Measurements from ENCODE around the gene NEDD9. TPM values are rescaled to one million over a fixed set of nuclear protein-coding genes. Genes with fewer than 3 reads are reported as not detected.

NEDD9 gene
- total and polyA plus RNA-seq, 2 donors (not counting 1 experiment from before 2014, with no cell fraction given), result 33.7 to 35.2 TPM

GRCh38 chr6:11185204-11185842 lies 47.1 kb downstream of the NEDD9 start:
- Histone ChIP-seq H3K36me3 (ENCODE audit: control insufficient read depth, insufficient read depth, low read length) (peaks cover 12% of the 10 kb centered on the region), H3K79me2 (ENCODE audit: control insufficient read depth, insufficient read depth, low read length) (no peaks in the 10 kb centered on the region), H3K4me2 (ENCODE audit: extremely low read depth, insufficient read depth, low read length) (no peak overlapping the region), H3K9ac (ENCODE audit: insufficient read depth, low read length) (no peak overlapping the region), H4K20me1 (ENCODE audit: control insufficient read depth, extremely low read depth, insufficient read depth, low read length) (no peaks in the 10 kb centered on the region), H3K27ac (ENCODE audit: insufficient read depth, low read length) (no peak overlapping the region), H3K9me3 (ENCODE audit: control insufficient read depth, insufficient read depth, low read depth, low read length) (no peaks in the 10 kb centered on the region), H3K4me1 (ENCODE audit: control insufficient read depth, extremely low read depth, insufficient read depth, low read length) (no peaks in the 10 kb centered on the region), H3K27me3 (ENCODE audit: control insufficient read depth, insufficient read depth, low read length) (no peaks in the 10 kb centered on the region), H3K4me3 (replicated peaks in 1 of 4; ENCODE audit: control extremely low read depth in 1 of 4, insufficient read depth in 1 of 4, low read depth in 3 of 4, low read length in 4 of 4) (no peak overlapping the region), H2AFZ (ENCODE audit: low read length) (no peak overlapping the region)
- TF ChIP-seq CTCF (conservative IDR thresholded peaks at IDR 0.05 in 1 of 2, IDR thresholded peaks at IDR 0.05 in 1 of 2; ENCODE audit: low read depth in 1 of 2, low read length in 2 of 2) (no peak), EZH2 (IDR thresholded peaks at IDR 0.05; ENCODE audit: low read length, missing control alignments) (no peak)
- DNase-seq (ENCODE audit: low read depth in 2 of 2), result no peak

GRCh38 chr6:11183761-11184362 lies 48.6 kb downstream of the NEDD9 start:
- Histone ChIP-seq H3K27ac (ENCODE audit: insufficient read depth, low read length) (no peak overlapping the region), H3K27me3 (ENCODE audit: control insufficient read depth, insufficient read depth, low read length) (no peaks in the 10 kb centered on the region), H3K4me2 (ENCODE audit: extremely low read depth, insufficient read depth, low read length) (no peak overlapping the region), H2AFZ (ENCODE audit: low read length) (no peak overlapping the region), H3K79me2 (ENCODE audit: control insufficient read depth, insufficient read depth, low read length) (no peaks in the 10 kb centered on the region), H3K4me3 (replicated peaks in 1 of 4; ENCODE audit: control extremely low read depth in 1 of 4, insufficient read depth in 1 of 4, low read depth in 3 of 4, low read length in 4 of 4) (no peak overlapping the region), H3K9ac (ENCODE audit: insufficient read depth, low read length) (no peak overlapping the region), H3K4me1 (ENCODE audit: control insufficient read depth, extremely low read depth, insufficient read depth, low read length) (no peaks in the 10 kb centered on the region), H3K36me3 (ENCODE audit: control insufficient read depth, insufficient read depth, low read length) (peaks cover 8% of the 10 kb centered on the region), H3K9me3 (ENCODE audit: control insufficient read depth, insufficient read depth, low read depth, low read length) (no peaks in the 10 kb centered on the region), H4K20me1 (ENCODE audit: control insufficient read depth, extremely low read depth, insufficient read depth, low read length) (no peaks in the 10 kb centered on the region)
- no peak for DNase-seq (ENCODE audit: low read depth in 2 of 2)
- TF ChIP-seq EZH2 (IDR thresholded peaks at IDR 0.05; ENCODE audit: low read length, missing control alignments) (no peak), CTCF (conservative IDR thresholded peaks at IDR 0.05 in 1 of 2, IDR thresholded peaks at IDR 0.05 in 1 of 2; ENCODE audit: low read depth in 1 of 2, low read length in 2 of 2) (no peak)

GRCh38 chr6:11181478-11182136 lies 50.9 kb downstream of the NEDD9 start:
- no peak for DNase-seq (ENCODE audit: low read depth in 2 of 2)
- no peak for TF ChIP-seq CTCF (conservative IDR thresholded peaks at IDR 0.05 in 1 of 2, IDR thresholded peaks at IDR 0.05 in 1 of 2; ENCODE audit: low read depth in 1 of 2, low read length in 2 of 2)
- no peak for TF ChIP-seq EZH2 (IDR thresholded peaks at IDR 0.05; ENCODE audit: low read length, missing control alignments)
- Histone ChIP-seq H3K27ac (ENCODE audit: insufficient read depth, low read length) (no peak overlapping the region), H3K4me1 (ENCODE audit: control insufficient read depth, extremely low read depth, insufficient read depth, low read length) (no peaks in the 10 kb centered on the region), H4K20me1 (ENCODE audit: control insufficient read depth, extremely low read depth, insufficient read depth, low read length) (no peaks in the 10 kb centered on the region), H2AFZ (ENCODE audit: low read length) (no peak overlapping the region), H3K36me3 (ENCODE audit: control insufficient read depth, insufficient read depth, low read length) (peaks cover 6% of the 10 kb centered on the region), H3K9ac (ENCODE audit: insufficient read depth, low read length) (no peak overlapping the region), H3K4me2 (ENCODE audit: extremely low read depth, insufficient read depth, low read length) (no peak overlapping the region), H3K9me3 (ENCODE audit: control insufficient read depth, insufficient read depth, low read depth, low read length) (no peaks in the 10 kb centered on the region), H3K27me3 (ENCODE audit: control insufficient read depth, insufficient read depth, low read length) (no peaks in the 10 kb centered on the region), H3K4me3 (replicated peaks in 1 of 4; ENCODE audit: control extremely low read depth in 1 of 4, insufficient read depth in 1 of 4, low read depth in 3 of 4, low read length in 4 of 4) (no peak overlapping the region), H3K79me2 (ENCODE audit: control insufficient read depth, insufficient read depth, low read length) (no peaks in the 10 kb centered on the region)

Data from fibroblast of lung (primary cell).